GM23338 (cell line): ENCODE data around the gene PRG2.

ENCODE experiments used
- CREB1 ChIP-seq: fragments of 250-450 bp; sonication (Bioruptor Pico); IDR thresholded peaks from 2 replicates; pipeline ENCODE4 v1.5.0; 2020; ENCODE audit warnings: low read depth, mild to moderate bottlenecking, moderate library complexity
- CTCF ChIP-seq, 2 experiments: fragments of 200-600 bp in 1 of 2; sonication (generic) in 1 of 2; conservative IDR thresholded peaks; 2 replicates each; pipeline versions ENCODE4 v1.5.1 to v1.6.1; 2016 to 2017; ENCODE audit warnings: antibody characterized with exemption in 2 of 2, low read depth in 2 of 2, mild to moderate bottlenecking in 2 of 2, moderate library complexity in 1 of 2
- EZH2 ChIP-seq: fragments of 200-600 bp; sonication (generic); IDR thresholded peaks from one replicate; pipeline ENCODE4 v1.8.0; 2017; ENCODE audit warnings: antibody characterized with exemption, mild to moderate bottlenecking, low read depth; ENCODE audit not compliant: unreplicated experiment
- EZH2phosphoT487 ChIP-seq: fragments of 200-600 bp; sonication (generic); IDR thresholded peaks from one replicate; pipeline ENCODE4 v1.8.1; 2018; ENCODE audit warnings: antibody characterized with exemption; ENCODE audit not compliant: unreplicated experiment
- JUNB ChIP-seq: IDR thresholded peaks from one replicate; pipeline ENCODE4 v1.6.1; 2016; ENCODE audit warnings: antibody characterized with exemption; ENCODE audit not compliant: unreplicated experiment
- POLR2AphosphoS5 ChIP-seq: IDR thresholded peaks from 2 replicates; pipeline ENCODE4 v1.6.1; 2016; ENCODE audit warnings: antibody characterized with exemption, low read depth
- REST ChIP-seq: IDR thresholded peaks from one replicate; pipeline ENCODE4 v1.6.1; 2018; ENCODE audit warnings: antibody characterized with exemption; ENCODE audit not compliant: unreplicated experiment
- ZNF114 ChIP-seq: fragments of 250-450 bp; sonication (Bioruptor Pico); IDR thresholded peaks from 2 replicates; pipeline ENCODE4 v1.5.0; 2020; ENCODE audit warnings: mild to moderate bottlenecking, moderate library complexity
- ZNF331 ChIP-seq: fragments of 250-450 bp; sonication (Bioruptor Pico); IDR thresholded peaks from 2 replicates; pipeline ENCODE4 v1.5.0; 2020; ENCODE audit warnings: low read depth, mild to moderate bottlenecking, moderate library complexity

DNA sequence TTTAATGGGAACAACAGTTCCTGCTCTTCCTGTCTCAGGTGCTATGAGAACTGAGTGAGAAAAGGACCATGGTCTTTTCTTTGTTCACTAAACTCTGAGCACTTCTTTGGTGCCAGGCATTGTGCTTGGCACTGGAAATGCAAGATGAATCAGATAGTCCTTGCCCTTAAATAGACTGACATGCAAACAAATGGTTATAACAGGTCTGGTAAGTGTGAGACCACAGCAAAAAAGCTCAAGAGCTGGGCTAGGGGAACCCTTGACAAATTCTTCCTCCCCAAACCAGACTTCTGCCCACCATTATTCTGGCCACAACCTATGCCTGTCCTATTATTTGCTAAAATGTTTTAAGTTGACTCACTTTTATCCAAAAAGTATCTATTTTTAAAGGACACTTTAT is 31.4 kb upstream of the PRG2 start:
- TF ChIP-seq CTCF (conservative IDR thresholded peaks at IDR 0.05; ENCODE audit: low read depth in 2 of 2) (no peak), EZH2phosphoT487 (no peak), POLR2AphosphoS5 (no peak), ZNF114 (CRISPR knock-in tag) (no peak), ZNF331 (CRISPR knock-in tag) (no peak), EZH2 (no peak), JUNB (no peak), REST (no peak), CREB1 (no peak)
